Stomach smooth muscle (tissue), 2 donors: ENCODE measurements around the gene UPF2.
"Not testable (repeated sequence)": the region's sequence is repeated elsewhere in the genome, so short reads cannot be mapped to it uniquely, and the experiment has no call there.

Experiments used
- H3K27ac ChIP-seq: one replicate; pipeline ENCODE4 v1.7.0; 2013; ENCODE audit warnings: mild to moderate bottlenecking, low read length, inconsistent platforms
- H3K27me3 ChIP-seq, 2 donors: one replicate each; pipeline ENCODE4 v1.7.0; 2013; ENCODE audit warnings: low read length in 2 of 2; ENCODE audit not compliant: insufficient read depth in 2 of 2, control insufficient read depth in 1 of 2
- H3K36me3 ChIP-seq, 2 donors: one replicate each; pipeline ENCODE4 v1.7.0; 2013; ENCODE audit warnings: low read length in 2 of 2; ENCODE audit not compliant: control insufficient read depth in 2 of 2, insufficient read depth in 2 of 2
- H3K4me1 ChIP-seq: one replicate; pipeline ENCODE4 v1.7.0; 2013; ENCODE audit warnings: low read length; ENCODE audit not compliant: control insufficient read depth, insufficient read depth
- H3K4me3 ChIP-seq, 2 donors: one replicate each; pipeline ENCODE4 v1.7.0; 2013; ENCODE audit warnings: low read length in 2 of 2
- H3K9ac ChIP-seq, 2 donors: one replicate each; pipeline ENCODE4 v1.7.0; 2013; ENCODE audit warnings: low read length in 2 of 2, mild to moderate bottlenecking in 1 of 2
- H3K9me3 ChIP-seq, 2 donors: one replicate each; pipeline ENCODE4 v1.7.0; 2013; ENCODE audit warnings: low read length in 2 of 2; ENCODE audit not compliant: control insufficient read depth in 2 of 2
- donor health status: healthy.
- donor health status: Pancreatic carcinoma.

UPF2 gene, protein sequence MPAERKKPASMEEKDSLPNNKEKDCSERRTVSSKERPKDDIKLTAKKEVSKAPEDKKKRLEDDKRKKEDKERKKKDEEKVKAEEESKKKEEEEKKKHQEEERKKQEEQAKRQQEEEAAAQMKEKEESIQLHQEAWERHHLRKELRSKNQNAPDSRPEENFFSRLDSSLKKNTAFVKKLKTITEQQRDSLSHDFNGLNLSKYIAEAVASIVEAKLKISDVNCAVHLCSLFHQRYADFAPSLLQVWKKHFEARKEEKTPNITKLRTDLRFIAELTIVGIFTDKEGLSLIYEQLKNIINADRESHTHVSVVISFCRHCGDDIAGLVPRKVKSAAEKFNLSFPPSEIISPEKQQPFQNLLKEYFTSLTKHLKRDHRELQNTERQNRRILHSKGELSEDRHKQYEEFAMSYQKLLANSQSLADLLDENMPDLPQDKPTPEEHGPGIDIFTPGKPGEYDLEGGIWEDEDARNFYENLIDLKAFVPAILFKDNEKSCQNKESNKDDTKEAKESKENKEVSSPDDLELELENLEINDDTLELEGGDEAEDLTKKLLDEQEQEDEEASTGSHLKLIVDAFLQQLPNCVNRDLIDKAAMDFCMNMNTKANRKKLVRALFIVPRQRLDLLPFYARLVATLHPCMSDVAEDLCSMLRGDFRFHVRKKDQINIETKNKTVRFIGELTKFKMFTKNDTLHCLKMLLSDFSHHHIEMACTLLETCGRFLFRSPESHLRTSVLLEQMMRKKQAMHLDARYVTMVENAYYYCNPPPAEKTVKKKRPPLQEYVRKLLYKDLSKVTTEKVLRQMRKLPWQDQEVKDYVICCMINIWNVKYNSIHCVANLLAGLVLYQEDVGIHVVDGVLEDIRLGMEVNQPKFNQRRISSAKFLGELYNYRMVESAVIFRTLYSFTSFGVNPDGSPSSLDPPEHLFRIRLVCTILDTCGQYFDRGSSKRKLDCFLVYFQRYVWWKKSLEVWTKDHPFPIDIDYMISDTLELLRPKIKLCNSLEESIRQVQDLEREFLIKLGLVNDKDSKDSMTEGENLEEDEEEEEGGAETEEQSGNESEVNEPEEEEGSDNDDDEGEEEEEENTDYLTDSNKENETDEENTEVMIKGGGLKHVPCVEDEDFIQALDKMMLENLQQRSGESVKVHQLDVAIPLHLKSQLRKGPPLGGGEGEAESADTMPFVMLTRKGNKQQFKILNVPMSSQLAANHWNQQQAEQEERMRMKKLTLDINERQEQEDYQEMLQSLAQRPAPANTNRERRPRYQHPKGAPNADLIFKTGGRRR

DNA sequence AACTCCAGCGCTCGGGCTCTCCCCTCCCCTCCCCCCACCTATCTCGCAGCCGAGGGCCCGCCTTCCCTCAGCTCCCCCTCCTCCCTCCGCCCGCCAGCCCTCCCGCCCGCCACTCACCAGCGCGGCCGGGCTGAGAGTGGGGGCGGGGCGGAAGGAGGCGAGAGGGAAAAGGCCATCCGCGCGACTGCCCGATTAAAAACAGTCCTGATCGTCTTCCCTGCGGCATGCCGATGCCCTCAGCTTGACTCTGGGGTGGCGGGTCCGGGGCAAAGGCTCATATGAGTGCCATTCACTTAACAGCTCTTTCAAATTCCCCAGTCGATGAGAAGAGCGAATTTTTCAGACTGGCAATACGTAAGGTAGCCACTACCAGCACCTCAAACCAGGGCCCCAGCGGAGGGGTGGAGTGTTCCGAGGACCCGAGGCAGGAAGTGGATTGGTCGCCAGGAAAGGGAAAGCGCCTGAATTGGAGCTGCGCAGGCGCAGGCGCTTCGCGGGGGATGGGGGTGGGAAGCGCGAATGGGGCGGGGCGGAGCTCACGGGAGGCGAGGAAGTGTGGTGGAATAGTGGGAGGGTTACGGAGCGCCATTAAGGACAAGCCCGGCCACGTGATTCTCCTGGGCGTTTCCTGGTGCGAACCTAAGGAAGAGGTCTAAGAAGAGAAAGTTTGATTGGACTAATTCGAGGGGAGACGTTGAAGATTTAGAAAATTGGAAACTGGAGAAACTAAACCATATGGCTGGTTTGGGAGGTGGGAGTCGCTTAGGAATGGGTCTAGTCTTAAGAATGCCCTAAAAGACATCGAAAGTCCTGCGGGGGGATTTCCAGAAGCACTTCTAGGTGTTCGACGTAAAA, at the start of gene UPF2:
TSS of gene UPF2 (minus strand) at position 13 of the 855 bp plus-strand sequence. CDS start 7,386 bp downstream, outside the sequence.
- no peaks in the 10 kb centered on the region for H3K27me3 ChIP-seq
- peak within 1 kb of the TSS; percentile 93 to 98 for H3K9ac ChIP-seq
- H3K9me3 ChIP-seq, result no peaks in the 10 kb centered on the region
- H3K4me3 ChIP-seq, result peak within 1 kb of the TSS; percentile 91 to 93
- H3K4me1 ChIP-seq, result peaks cover 4% of the 10 kb centered on the region
- H3K36me3 ChIP-seq, result no peaks in the 10 kb centered on the region
- peak within 1 kb of the TSS; percentile 99 for H3K27ac ChIP-seq

DNA sequence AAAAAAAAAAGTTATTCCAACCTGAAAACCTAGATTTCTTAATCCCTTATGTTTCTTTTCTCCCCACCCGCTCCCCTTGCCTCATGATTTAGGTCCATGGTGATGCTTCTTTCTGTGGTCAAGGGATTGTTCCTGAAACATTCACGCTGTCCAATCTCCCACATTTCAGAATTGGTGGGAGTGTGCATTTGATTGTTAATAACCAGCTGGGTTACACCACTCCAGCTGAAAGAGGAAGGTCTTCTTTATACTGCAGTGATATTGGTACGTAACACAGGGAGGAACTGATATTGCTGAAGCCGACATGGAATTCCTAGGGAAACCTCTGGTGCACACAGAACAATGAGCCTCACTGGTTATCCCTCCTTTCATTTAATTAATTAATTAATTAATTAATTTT, 48.8 kb upstream of the UPF2 start:
- no peak overlapping the region for H3K4me3 ChIP-seq
- no peaks in the 10 kb centered on the region for H3K9me3 ChIP-seq
- H3K27ac ChIP-seq, result no peak overlapping the region
- no peaks in the 10 kb centered on the region for H3K27me3 ChIP-seq
- H3K36me3 ChIP-seq, result peaks cover 31 to 38% of the 10 kb centered on the region in 2 donors
- H3K9ac ChIP-seq, result no peak overlapping the region
- no peaks in the 10 kb centered on the region for H3K4me1 ChIP-seq

DNA sequence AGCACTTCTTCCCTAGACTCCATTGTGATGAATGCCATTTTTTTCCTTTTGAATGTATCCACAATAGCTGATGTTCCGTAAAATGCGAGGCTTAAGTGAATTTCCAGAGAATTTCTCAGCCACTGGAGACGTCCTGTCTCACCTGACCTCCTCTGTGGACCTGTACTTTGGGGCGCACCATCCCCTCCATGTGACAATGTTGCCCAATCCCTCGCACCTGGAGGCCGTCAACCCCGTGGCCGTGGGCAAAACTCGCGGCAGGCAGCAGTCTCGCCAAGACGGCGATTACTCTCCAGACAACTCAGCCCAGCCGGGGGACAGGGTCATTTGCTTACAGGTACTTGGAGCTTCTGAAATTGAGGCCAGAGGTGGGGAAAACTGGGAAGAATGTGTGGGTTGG, 46.3 kb upstream of the UPF2 start:
- no peaks in the 10 kb centered on the region for H3K9me3 ChIP-seq
- no peaks in the 10 kb centered on the region for H3K27me3 ChIP-seq
- H3K4me1 ChIP-seq, result no peaks in the 10 kb centered on the region
- no peak overlapping the region for H3K9ac ChIP-seq
- H3K36me3 ChIP-seq, result peaks cover 28 to 33% of the 10 kb centered on the region in 2 donors
- H3K4me3 ChIP-seq, result no peak overlapping the region
- no peak overlapping the region for H3K27ac ChIP-seq

DNA sequence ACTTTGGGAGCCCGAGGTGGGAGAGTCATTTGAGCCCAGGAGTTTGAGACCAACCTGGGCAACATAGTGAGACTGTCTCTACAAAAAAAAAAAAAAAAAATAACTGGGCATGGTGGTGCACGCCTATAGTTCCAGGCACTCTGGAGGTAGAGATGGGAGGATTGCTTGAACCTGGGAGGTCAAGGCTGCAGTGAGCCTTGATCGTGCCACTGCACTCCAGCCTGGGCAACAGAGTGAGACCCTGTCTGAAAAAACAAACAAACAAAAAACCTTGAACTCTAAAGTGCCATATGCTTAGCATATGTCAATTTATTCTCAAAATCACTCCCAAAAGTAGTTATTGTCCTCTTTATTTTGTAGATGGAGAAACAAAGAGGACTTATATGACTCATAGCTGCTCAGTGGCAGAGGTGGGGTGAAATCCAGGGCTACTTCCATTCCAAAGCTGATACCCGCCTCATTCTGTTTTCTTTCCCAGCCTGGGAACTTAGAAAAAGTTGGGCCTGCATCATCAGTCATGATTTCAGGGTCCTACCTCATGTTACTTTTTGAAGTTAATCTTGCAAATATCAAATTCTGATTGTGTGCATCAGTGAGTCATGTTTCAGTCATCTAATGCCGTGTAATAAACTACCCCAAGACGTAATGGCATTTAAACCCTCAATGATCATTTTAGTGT, 39.4 kb upstream of the UPF2 start:
- peaks cover 4 to 14% of the 10 kb centered on the region in 2 donors for H3K36me3 ChIP-seq
- H3K27me3 ChIP-seq, result no peaks in the 10 kb centered on the region
- H3K4me1 ChIP-seq, result peaks cover 3% of the 10 kb centered on the region
- H3K9me3 ChIP-seq, result no peaks in the 10 kb centered on the region
- no peak overlapping the region for H3K9ac ChIP-seq
- no peak overlapping the region for H3K4me3 ChIP-seq
- H3K27ac ChIP-seq, result no peak overlapping the region

DNA sequence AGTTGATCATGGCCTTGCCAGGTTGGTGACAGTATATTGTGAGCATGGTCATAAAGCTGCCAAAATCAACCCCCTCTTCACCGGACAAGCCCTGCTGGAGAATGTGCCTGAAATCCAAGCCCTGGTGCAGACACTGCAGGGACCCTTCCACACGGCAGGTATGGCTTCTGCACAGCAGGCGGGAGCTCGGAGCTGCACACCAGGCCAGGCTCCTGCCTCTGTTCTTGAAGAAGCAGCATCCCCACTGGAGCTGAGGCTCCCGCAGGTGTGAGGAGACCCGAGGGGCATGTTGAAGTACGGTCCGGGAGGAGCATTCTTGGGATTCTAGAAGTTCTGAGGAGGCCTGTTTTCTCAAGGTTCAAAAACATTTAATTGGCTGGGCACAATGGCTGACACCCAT, 38.9 kb upstream of the UPF2 start:
- H3K9ac ChIP-seq, result no peak overlapping the region
- H3K4me1 ChIP-seq, result peaks cover 3% of the 10 kb centered on the region
- no peak overlapping the region for H3K27ac ChIP-seq
- no peaks in the 10 kb centered on the region for H3K9me3 ChIP-seq
- H3K4me3 ChIP-seq, result no peak overlapping the region
- no peaks in the 10 kb centered on the region for H3K27me3 ChIP-seq
- H3K36me3 ChIP-seq, result peaks cover 0 to 13% of the 10 kb centered on the region in 2 donors

DNA sequence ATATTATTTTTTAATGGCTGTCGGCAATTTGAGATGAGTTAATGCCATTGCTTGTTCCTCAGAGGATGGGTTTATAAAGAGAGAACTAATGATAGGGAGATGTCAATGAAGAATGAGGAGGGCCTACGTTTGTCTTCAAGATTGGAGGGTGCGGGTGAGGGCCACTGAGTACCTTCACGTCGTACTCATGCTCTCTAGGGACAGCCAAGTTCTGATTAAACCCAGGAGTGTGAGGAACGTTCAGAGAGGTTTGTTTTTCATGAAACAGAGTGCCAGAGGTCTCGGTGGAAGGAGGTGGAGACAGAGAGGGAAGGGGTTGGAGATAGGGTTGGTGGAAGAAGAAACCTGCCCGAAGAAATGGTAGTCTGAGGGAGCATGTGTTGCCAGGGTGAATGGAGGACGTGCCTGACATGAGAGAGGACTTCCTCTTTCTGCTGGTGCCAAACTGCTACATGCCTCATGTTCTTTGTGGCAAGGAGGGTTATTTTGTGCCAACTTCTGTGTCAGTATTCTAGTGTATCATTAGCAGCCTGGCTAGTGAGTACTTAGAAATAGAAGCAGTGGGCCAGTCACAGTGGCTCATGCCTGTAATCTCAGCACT, 35.1 kb upstream of the UPF2 start:
- no peak overlapping the region for H3K27ac ChIP-seq
- H3K4me1 ChIP-seq, result peaks cover 3% of the 10 kb centered on the region
- H3K9ac ChIP-seq, result peak overlapping the region in 1 of 2 donors; percentile 13
- no peak overlapping the region for H3K4me3 ChIP-seq
- H3K9me3 ChIP-seq, result no peaks in the 10 kb centered on the region
- peaks cover 0 to 9% of the 10 kb centered on the region in 2 donors for H3K36me3 ChIP-seq
- no peaks in the 10 kb centered on the region for H3K27me3 ChIP-seq

DNA sequence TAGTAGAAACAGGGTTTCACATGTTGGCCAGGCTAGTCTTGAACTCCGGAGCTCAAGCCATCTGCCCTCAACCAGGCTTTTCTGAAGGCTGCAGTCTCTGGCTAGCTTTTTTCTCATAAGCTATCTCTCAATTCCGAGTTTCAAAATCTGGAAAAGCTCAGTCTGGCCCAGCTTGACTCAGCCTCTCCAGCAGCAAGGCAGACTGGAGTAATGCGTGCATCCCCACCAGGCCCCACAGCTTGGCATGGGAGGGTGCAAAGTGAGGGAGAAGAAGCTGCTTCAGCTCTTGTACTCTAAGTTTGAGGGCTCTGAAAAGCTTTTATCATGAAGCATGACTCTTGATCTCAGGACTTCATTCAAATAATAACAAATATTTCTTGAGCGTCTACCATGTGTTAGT, 30.9 kb upstream of the UPF2 start:
- H3K9ac ChIP-seq, result no peak overlapping the region
- no peaks in the 10 kb centered on the region for H3K27me3 ChIP-seq
- peaks cover 7% of the 10 kb centered on the region for H3K4me1 ChIP-seq
- no peak overlapping the region for H3K4me3 ChIP-seq
- H3K36me3 ChIP-seq, result peaks cover 0 to 4% of the 10 kb centered on the region in 2 donors
- H3K9me3 ChIP-seq, result no peaks in the 10 kb centered on the region
- no peak overlapping the region for H3K27ac ChIP-seq

DNA sequence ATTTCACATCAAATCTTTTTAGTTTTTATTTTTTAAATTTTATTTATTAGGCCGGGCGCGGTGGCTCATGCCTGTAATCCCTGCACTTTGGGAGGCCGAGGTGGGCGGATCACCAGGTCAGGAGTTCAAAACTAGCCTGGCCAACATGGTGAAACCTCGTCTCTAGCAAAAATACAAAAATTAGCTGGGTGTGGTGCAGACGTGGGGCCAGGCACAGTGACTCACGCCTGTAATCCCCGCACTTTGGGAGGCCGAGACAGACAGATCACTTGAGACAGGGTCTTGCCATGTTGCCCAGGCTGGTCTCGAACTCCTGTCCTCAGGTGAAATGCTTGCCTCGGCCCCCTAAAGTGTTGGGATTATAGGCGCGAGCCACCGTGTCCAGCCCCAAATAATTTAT, 28.8 kb upstream of the UPF2 start:
- H3K9ac ChIP-seq, H3K4me1 ChIP-seq, H3K9me3 ChIP-seq, H3K27ac ChIP-seq, H3K27me3 ChIP-seq, H3K36me3 ChIP-seq, H3K4me3 ChIP-seq: not testable (repeated sequence)

DNA sequence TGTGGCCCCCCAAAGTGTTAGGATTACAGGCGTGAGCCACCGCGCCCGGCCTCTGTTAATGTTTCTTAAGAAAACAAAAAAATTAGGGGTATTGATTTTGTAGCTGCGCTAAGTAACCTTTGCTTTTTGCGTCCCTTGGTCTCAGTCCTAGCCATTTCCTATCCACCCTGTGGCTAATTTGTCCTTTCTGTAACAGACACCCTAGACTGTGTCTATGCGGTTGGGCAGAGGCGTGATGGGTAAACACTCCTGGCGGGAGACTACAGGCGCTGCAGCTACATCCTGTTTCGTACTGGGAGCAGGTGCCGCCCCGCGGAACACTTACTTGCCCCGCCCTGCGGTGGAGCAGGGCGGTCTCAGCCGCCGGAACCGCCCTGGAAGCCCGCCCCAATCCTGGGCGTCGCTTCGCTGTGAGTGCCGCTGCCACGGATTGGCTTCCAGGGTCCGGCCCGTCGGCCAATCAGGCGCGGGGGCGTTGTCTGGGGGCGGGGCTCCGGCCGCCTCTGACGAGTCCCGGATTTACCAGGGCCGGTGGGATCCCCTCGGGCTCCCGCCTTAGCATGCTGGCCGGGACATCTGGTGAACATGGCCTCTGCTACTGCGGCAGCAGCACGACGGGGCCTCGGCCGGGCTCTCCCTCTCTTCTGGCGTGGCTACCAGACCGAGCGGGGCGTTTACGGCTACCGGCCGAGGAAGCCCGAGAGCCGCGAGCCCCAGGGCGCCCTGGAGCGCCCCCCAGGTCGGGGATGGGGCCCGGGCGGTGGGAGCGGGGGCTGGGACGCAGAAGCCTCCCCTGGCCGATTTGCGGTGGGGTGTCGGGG, 26.1 kb upstream of the UPF2 start, which contains the start of gene DHTKD1:
TSS of gene DHTKD1 (plus strand) at position 506 of the 821 bp plus-strand sequence. CDS start at position 586, 80 bp downstream.
- H3K4me3 ChIP-seq, result peak within 1 kb of the TSS; percentile 82 to 92
- peak within 1 kb of the TSS; percentile 74 to 80 for H3K9ac ChIP-seq
- peaks cover 6% of the 10 kb centered on the region for H3K4me1 ChIP-seq
- H3K9me3 ChIP-seq, result no peaks in the 10 kb centered on the region
- H3K36me3 ChIP-seq, result no peaks in the 10 kb centered on the region
- peak within 1 kb of the TSS; percentile 66 for H3K27ac ChIP-seq
- H3K27me3 ChIP-seq, result no peaks in the 10 kb centered on the region
